ENCODE measurements around the gene NGEF.
A peak's percentile ranks its signal among the peaks of the same experiment; 100 is the strongest.

Gene NGEF

DNA sequence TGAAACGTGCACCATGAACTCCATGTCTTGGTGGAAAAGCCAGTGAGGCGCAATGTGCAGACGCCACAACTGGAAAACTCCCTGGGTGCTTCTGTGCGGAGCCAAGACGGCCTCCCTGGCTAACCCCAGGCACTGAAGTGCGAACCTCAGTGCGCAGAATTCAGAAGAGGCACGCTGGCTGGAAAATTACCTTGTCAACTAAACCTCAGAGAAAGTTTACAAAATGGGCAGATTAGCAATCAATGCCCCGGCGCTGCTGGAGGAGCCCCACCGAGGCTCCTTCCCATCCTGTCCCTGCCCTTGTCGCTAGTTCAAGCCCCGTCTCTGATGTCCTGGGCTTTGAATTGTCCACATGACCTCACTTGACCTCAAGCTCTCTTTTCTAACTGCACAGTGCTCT lies 120.8 kb downstream of the NGEF start (continued):
- no peak for TF ChIP-seq ZNF121 (tag by site-specific recombination; IDR thresholded peaks at IDR 0.05)
- no peak for TF ChIP-seq ZNF350 (tag by site-specific recombination; IDR thresholded peaks at IDR 0.05)
- no peak for TF ChIP-seq ZNF132 (tag by site-specific recombination; IDR thresholded peaks at IDR 0.05; ENCODE audit: borderline replicate concordance)
- TF ChIP-seq, protein P1, sequence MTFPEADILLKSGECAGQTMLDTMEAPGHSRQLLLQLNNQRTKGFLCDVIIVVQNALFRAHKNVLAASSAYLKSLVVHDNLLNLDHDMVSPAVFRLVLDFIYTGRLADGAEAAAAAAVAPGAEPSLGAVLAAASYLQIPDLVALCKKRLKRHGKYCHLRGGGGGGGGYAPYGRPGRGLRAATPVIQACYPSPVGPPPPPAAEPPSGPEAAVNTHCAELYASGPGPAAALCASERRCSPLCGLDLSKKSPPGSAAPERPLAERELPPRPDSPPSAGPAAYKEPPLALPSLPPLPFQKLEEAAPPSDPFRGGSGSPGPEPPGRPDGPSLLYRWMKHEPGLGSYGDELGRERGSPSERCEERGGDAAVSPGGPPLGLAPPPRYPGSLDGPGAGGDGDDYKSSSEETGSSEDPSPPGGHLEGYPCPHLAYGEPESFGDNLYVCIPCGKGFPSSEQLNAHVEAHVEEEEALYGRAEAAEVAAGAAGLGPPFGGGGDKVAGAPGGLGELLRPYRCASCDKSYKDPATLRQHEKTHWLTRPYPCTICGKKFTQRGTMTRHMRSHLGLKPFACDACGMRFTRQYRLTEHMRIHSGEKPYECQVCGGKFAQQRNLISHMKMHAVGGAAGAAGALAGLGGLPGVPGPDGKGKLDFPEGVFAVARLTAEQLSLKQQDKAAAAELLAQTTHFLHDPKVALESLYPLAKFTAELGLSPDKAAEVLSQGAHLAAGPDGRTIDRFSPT (tag by site-specific recombination; IDR thresholded peaks at IDR 0.05): no peak
- TF ChIP-seq, protein P2, sequence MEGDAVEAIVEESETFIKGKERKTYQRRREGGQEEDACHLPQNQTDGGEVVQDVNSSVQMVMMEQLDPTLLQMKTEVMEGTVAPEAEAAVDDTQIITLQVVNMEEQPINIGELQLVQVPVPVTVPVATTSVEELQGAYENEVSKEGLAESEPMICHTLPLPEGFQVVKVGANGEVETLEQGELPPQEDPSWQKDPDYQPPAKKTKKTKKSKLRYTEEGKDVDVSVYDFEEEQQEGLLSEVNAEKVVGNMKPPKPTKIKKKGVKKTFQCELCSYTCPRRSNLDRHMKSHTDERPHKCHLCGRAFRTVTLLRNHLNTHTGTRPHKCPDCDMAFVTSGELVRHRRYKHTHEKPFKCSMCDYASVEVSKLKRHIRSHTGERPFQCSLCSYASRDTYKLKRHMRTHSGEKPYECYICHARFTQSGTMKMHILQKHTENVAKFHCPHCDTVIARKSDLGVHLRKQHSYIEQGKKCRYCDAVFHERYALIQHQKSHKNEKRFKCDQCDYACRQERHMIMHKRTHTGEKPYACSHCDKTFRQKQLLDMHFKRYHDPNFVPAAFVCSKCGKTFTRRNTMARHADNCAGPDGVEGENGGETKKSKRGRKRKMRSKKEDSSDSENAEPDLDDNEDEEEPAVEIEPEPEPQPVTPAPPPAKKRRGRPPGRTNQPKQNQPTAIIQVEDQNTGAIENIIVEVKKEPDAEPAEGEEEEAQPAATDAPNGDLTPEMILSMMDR (tag by site-specific recombination; IDR thresholded peaks at IDR 0.05): no peak

DNA sequence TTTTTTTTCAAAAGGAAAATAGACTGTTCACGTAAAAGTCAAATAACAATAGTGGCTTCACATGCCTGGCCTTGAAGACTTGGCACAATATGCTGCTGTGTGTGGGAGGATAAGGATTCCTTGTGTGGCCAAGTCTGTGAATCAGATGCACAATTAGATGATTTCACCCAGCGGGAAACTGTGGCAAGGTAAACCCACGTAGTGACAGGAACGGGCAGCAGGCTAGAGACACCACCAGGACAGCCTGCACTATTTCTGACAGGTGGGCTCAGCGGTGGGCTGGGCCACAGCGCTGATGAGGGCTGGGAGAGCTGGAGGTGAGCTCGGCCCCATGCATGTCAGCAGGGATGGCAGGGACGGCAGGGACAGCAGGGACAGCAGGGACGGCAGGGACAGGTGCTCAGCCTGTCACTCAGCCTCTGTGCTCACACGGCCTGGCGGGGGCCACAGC lies 121.4 kb downstream of the NGEF start:
- Histone ChIP-seq H3K36me3 (ENCODE audit: control insufficient read depth in 2 of 2, insufficient read depth in 1 of 2, low read length in 2 of 2) (peaks cover 0 to 4% of the 10 kb centered on the region in 2 experiments; a peak in 1 of 3 replicates), H3K27ac (ENCODE audit: extremely low read depth, low read depth, low read length) (no peak overlapping the region), H3K4me3 (ENCODE audit: low read depth, low read length) (no peak overlapping the region), H3K9me3 (ENCODE audit: control insufficient read depth, insufficient read depth, low read depth, low read length) (no peaks in the 10 kb centered on the region), H3K4me1 (ENCODE audit: control insufficient read depth, insufficient read depth, low read length) (no peaks in the 10 kb centered on the region)
- CTCF ChIA-PET: no interaction called here
- POLR2A ChIA-PET: no interaction called here
- no peak for TF ChIP-seq ZBTB20 (tag by site-specific recombination; IDR thresholded peaks at IDR 0.05)
- no peak for TF ChIP-seq FEZF1 (tag by site-specific recombination; IDR thresholded peaks at IDR 0.05)
- 0 out of 2 replicates have a peak, but pooled peaks have one; percentile 26 for TF ChIP-seq ZFHX2 (tag by site-specific recombination; conservative IDR thresholded peaks at IDR 0.05)
- TF ChIP-seq, protein P3, sequence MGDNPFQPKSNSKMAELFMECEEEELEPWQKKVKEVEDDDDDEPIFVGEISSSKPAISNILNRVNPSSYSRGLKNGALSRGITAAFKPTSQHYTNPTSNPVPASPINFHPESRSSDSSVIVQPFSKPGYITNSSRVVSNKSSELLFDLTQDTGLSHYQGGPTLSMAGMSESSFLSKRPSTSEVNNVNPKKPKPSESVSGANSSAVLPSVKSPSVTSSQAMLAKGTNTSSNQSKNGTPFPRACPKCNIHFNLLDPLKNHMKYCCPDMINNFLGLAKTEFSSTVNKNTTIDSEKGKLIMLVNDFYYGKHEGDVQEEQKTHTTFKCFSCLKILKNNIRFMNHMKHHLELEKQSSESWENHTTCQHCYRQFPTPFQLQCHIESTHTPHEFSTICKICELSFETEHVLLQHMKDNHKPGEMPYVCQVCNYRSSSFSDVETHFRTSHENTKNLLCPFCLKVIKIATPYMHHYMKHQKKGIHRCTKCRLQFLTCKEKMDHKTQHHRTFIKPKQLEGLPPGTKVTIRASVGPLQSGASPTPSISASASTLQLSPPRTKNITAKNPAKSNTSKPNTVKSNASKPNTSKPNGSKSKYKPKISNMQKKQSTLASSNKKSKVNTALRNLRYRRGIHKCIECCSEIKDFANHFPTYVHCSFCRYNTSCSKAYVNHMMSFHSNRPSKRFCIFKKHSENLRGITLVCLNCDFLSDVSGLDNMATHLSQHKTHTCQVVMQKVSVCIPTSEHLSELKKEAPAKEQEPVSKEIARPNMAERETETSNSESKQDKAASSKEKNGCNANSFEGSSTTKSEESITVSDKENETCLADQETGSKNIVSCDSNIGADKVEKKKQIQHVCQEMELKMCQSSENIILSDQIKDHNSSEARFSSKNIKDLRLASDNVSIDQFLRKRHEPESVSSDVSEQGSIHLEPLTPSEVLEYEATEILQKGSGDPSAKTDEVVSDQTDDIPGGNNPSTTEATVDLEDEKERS (tag by site-specific recombination; IDR thresholded peaks at IDR 0.05): no peak
- TF ChIP-seq SP2 (tag by site-specific recombination; IDR thresholded peaks at IDR 0.05): no peak
- no peak for TF ChIP-seq ZNF391 (tag by site-specific recombination; IDR thresholded peaks at IDR 0.05; ENCODE audit: borderline replicate concordance, low read depth)

DNA sequence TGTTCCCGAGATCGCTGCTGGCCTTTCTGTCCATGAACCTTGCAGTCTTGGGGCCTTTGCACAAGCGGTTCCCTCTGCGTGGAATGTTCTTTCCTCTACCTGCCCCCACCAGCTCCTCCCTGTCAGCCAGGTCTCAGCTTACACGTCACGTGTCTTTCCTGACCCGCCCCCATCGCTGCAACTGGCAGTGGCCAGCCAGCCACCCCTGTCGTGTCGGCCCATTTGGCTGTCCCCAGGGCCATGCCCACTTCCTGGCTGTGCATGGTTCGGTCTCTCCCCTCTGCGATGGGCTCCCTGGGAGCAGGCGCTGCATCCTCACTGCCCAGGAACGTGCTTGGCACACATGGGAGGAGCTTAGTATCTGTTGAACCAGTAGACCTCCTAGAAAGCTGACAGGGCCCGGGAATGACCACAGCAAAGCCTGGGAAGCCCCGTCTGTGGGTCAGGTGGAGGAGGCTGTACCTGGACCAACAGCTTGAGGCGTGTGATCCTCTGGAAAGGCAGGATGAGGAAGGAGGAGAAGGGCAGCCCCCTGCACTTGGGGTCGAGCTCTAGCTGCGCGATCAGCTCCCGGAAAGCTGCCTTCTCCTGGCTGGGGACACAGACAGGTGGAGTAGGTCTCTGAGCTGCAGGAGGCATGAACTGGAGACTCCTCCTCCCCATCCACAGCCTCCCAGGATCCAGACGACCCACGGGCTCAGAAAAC lies 122.0 kb downstream of the NGEF start:
- Histone ChIP-seq H3K27ac (ENCODE audit: extremely low read depth, low read depth, low read length) (no peak overlapping the region), H3K36me3 (ENCODE audit: control insufficient read depth in 2 of 2, insufficient read depth in 1 of 2, low read length in 2 of 2) (peaks cover 0 to 7% of the 10 kb centered on the region in 2 experiments; a peak in 2 of 3 replicates), H3K4me3 (ENCODE audit: low read depth, low read length) (no peak overlapping the region), H3K9me3 (ENCODE audit: control insufficient read depth, insufficient read depth, low read depth, low read length) (no peaks in the 10 kb centered on the region), H3K4me1 (ENCODE audit: control insufficient read depth, insufficient read depth, low read length) (no peaks in the 10 kb centered on the region)
- CTCF ChIA-PET: no interaction called here
- POLR2A ChIA-PET: no interaction called here
- TF ChIP-seq ZNF777 (tag by site-specific recombination; IDR thresholded peaks at IDR 0.05; ENCODE audit: borderline replicate concordance) (no peak), ZNF146 (tag by site-specific recombination; IDR thresholded peaks at IDR 0.05) (no peak), MYNN (tag by site-specific recombination; IDR thresholded peaks at IDR 0.05; ENCODE audit: borderline replicate concordance) (no peak), ZNF624 (tag by site-specific recombination; IDR thresholded peaks at IDR 0.05) (no peak), ZNF843 (tag by site-specific recombination; IDR thresholded peaks at IDR 0.05) (no peak), ZNF138 (tag by site-specific recombination; IDR thresholded peaks at IDR 0.05; ENCODE audit: borderline replicate concordance) (no peak), ZNF623 (tag by site-specific recombination; IDR thresholded peaks at IDR 0.05) (peak; percentile 71)
- TF ChIP-seq, protein P4, sequence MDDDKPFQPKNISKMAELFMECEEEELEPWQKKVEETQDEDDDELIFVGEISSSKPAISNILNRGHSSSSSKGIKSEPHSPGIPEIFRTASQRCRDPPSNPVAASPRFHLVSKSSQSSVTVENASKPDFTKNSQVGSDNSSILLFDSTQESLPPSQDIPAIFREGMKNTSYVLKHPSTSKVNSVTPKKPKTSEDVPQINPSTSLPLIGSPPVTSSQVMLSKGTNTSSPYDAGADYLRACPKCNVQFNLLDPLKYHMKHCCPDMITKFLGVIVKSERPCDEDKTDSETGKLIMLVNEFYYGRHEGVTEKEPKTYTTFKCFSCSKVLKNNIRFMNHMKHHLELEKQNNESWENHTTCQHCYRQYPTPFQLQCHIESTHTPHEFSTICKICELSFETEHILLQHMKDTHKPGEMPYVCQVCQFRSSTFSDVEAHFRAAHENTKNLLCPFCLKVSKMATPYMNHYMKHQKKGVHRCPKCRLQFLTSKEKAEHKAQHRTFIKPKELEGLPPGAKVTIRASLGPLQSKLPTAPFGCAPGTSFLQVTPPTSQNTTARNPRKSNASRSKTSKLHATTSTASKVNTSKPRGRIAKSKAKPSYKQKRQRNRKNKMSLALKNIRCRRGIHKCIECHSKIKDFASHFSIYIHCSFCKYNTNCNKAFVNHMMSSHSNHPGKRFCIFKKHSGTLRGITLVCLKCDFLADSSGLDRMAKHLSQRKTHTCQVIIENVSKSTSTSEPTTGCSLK (tag by site-specific recombination; IDR thresholded peaks at IDR 0.05): no peak

All from HEK293 (cell line).